GM19351 (cell line): ENCODE measurements around the gene RGS17.
"Not testable (repeated sequence)": the region's sequence is repeated elsewhere in the genome, so short reads cannot be mapped to it uniquely, and the experiment has no call there.

Source experiments
- ATAC-seq: cut with Tn5 transposase; IDR thresholded peaks from one replicate; pipeline ENCODE4 v1.9.1; 2021; ENCODE audit warnings: mild to moderate bottlenecking, moderate library complexity; ENCODE audit not compliant: unreplicated experiment

RGS17 gene

DNA sequence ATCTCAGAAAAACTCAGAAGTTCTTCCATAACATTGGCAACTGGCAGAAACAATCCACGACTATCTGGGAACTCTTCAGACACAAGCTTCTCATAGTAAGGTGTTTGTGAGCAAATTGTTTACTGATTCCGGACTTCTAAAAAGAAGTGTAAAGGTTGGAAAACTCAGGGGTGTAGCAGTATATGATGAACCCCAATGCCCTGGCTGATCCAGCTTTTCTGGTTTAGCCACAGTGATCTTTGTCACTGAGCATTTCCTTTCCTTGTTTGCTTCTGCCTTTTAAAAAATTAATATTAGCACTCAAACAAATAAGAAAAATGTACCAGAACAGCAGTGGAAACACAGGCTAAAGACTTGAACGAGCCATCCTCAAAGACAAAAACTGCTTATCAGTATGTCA lies 4.9 kb downstream of the RGS17 start:
- no peak for ATAC-seq

- no peak for ATAC-seq
These were observed 6.0 kb downstream of the RGS17 start for GRCh38 chr6:153125032-153125431.

- no peak for ATAC-seq
These were observed 7.3 kb downstream of the RGS17 start for GRCh38 chr6:153123801-153124200.

GRCh38 chr6:153121311-153121710 lies 9.8 kb downstream of the RGS17 start:
- no peak for ATAC-seq

DNA sequence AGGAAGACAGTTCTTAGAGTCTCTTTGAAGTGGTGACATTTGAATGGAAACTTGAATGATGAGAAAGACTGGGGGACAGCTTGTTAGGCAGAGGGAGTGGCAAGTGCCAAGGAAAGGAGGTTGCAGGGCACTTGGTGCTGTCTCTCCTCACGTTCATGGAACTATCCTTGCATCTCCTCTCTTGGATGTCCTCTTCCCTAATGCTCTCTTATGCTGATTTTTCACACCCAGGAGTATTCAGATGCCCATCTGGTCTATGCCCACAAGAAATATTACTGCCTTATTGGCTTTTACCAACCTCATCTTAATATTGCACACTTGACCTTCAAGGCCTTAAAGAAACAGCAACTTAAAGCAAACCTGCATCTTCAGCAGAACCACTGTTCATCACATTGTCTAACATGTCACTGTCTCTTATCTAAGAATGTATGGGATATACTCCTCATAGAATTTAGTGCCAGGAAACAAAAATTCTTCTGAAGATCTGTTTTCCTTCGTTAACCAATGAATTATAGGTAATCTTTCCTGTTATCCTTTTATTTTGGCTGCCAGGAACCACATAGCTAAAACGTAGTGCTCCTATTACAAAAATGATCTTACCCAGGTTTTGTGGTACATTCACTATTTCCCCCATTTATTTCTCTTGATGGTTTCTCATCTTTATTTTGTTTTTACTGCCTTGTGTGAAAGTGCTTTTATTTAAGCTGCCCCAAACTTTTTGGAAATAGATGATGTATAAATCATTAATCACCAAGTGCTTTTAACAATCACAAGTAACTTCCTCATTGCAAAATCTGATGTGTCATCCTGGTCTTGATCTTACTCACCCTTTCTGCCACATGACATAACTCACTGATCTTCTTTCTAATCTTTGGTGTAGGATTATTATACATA lies 12.8 kb downstream of the RGS17 start:
- peak; percentile 99 for ATAC-seq

DNA sequence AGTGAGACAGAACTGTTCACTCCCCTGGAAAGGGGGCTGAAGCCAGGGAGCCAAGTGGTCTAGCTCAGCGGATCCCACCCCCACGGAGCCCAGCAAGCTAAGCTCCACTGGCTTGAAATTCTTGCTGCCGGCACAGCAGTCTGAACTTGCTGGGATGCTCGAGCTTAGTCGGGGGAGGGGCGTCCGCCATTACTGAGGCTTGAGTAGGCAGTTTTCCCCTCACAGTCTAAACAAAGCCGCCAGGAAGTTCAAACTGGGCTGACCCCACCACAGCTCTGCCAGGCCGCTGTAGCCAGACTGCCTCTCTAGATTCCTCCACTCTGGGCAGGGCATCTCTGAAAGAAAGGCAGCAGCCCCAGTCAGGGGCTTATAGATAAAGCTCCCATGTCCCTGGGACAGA lies 20.0 kb downstream of the RGS17 start:
- not testable (repeated sequence) for ATAC-seq

- ATAC-seq: not testable (repeated sequence)
These were observed 20.5 kb downstream of the RGS17 start for GRCh38 chr6:153110612-153111011.

- ATAC-seq: no peak
These were observed 22.8 kb downstream of the RGS17 start for GRCh38 chr6:153108315-153108714.

- no peak for ATAC-seq
These were observed 25.1 kb downstream of the RGS17 start for GRCh38 chr6:153106021-153106420.

- no peak for ATAC-seq
These were observed 26.9 kb downstream of the RGS17 start for GRCh38 chr6:153104220-153104619.

DNA sequence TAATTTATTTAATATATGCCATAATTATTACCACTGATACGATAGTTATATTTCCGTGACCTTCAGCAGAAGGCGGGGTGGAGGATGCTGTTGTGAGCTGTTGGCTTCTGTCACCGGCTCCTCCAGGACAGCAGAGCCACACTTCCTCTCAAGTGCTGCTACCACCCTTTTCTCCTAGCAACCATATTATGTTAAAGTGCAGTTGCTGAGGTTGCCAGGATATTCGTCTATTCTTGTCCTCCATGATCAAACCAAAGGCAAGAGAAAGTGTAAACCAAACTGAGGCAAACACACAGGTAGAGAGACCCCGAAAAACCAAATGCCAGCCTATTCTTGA lies 27.8 kb downstream of the RGS17 start:
- no peak for ATAC-seq

- ATAC-seq: no peak
These were observed 28.3 kb downstream of the RGS17 start for GRCh38 chr6:153102605-153103318.

DNA sequence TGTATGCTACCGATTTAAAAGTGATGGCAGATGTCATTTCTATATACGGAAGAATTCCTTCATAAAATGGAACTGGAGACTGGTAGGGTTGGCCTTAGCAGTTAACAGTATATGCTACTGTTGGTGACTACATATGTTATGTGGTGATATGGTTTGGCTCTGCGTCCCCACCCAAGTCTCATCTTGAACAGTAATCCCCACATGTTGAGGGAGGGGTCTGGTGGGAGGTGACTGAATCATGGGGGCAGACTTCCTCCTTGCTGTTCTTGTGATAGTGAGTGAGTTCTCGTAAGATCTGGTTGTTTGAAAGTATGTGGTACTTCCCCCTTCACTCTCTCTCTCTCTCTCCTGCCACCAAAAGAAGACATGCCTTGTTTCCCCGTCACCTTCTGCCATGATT lies 29.6 kb downstream of the RGS17 start:
- no peak for ATAC-seq

GRCh38 chr6:153099636-153100035 lies 31.4 kb downstream of the RGS17 start:
- peak; percentile 86 for ATAC-seq

DNA sequence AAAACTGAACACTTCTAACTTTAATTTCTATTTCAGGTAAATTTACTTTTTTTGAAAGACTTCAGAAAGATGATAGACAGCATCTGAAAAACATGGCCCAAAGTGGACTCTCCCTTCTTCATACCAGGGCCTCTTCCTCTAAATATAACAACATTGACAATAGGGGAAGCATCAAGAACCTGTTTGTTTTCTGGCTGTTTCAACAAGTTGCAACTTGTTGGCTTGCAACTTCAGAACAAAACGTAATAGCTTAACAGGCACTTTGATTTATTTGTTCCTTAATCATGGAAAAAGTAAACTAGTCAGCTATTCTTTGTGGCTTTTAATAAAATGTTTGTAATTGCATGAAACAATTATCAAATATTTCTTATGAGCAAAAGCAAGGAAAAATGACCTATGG lies 34.3 kb downstream of the RGS17 start:
- ATAC-seq: no peak

DNA sequence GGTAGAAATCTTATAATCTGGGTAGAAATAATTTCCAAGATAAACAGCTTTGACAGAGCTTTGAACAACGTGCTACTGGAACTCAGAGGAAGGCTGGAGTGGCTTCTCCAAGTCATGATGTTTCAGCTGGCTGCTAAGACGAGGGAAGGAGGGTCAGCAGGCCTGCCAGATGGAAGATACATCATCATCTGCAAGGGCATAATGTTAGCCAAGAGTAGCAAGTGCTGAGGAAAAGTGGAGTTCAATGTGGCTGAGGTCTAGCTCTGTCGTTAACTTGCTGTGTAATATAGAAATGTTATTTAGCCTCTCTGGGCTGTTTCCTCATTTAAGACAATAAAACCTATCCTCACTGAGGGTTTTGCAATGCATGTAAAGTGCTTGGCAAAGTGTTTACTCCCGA lies 35.1 kb downstream of the RGS17 start:
- ATAC-seq: no peak

DNA sequence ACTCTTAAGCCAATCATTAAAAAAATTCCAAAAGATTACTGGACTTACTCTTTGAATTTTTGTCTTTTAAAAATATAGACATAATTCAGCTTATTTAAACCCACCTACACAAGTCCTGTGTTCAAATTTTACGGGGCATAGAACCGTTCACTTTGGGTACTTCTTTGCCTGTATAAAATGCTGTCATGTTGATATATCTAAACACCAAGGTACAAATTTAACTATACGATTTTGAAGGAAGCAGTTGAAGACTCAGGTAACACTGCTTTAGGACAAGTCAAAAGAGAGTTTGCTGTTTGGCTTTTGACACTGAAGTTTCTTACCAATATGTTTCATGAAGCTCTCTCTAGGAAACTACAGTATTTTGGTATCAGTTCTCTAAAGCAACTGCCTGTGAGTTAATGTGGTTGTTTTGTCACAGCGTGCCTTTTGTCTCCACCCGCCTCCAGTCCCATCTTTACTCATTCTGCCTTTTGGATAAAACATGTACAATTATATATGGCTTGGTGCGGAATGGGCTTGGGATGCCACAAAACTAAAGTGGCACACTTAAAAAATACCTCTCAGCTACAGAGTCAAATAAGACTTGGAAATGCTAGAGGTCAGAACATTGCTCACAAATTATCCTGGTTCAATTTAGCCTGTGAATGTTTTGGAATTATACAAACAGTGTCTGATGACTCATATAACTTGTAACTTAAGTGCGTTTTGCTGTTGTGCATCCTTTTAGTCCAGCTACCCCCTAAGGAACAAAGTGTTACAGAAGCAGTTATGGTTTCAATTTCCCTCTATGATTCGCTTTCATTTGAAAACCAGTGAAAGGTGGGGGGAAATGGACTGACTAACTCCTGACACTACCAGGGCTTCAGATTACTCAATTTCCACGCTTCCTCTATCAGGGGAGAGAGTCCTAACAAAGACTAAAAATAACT lies 38.7 kb downstream of the RGS17 start:
- ATAC-seq: peak; percentile 92

DNA sequence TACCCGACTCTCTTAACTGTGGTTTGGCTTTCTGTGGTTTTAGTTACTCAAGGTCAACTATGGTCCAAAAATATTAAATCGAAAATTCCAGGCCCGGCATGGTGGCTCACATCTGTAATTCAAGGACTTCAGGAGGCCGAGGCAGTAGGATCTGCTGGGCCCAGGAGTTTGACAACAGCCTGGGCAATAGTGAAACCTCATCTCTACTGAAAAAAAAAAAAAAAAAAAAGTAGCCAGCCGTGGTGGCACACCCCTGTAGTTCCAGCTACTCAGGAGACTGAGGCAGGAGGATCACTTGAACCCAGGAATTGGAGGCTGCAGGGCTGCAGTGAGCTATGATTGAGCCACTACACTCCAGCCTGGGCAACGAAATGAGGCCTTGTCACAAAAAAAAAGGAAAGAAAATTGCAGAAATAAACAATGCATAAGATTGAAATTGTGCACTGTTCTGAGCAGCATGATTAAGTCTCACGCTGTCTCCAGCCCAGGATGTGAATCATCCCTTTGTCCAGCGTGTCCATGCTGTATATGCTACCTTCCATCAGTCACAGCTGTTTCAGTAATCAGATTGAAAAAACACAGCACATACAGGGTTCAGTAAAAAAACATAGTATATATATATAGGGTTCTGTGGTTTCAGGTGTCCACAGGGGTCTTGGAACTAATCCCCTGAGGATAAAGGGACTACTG lies 40.7 kb downstream of the RGS17 start:
- no peak for ATAC-seq

GRCh38 chr6:153088796-153089195 lies 42.3 kb downstream of the RGS17 start:
- no peak for ATAC-seq

- ATAC-seq: no peak
These were observed 43.6 kb downstream of the RGS17 start for GRCh38 chr6:153087436-153087835.
